Measurements from ENCODE around the gene PRKAG1. TPM values are rescaled to one million over a fixed set of nuclear protein-coding genes. Genes with fewer than 3 reads are reported as not detected.

The PRKAG1 gene
- total and polyA plus RNA-seq, 10 of the 15 experiments (the other 5 are each of a cell fraction or from before 2014, with no cell fraction given) = 44.5 to 91.6 (median 60.9) TPM

- ChIA-PET SMC1A (ENCODE audit: uncharacterized antibody, unreplicated experiment) (interaction anchor here (0.7 to 3.7 kb wide), 13 partner anchors 10 to 103 kb away, joined by 3 to 18 read pairs (median 4); partner anchors contain the start of genes FKBP11, RND1 and WNT10B), RAD21 (ENCODE audit: unreplicated experiment) (interaction anchor here (0.6 to 4.6 kb wide), 12 partner anchors 8 to 104 kb away, joined by 3 to 35 read pairs (median 4); partner anchors contain the start of genes DDX23, FKBP11, WNT1 and WNT10B), CTCF (interaction anchor here (0.9 to 3.6 kb wide), 16 partner anchors 11 to 142 kb away, joined by 3 to 39 read pairs (median 6); partner anchors contain the start of genes DDX23, FKBP11 and WNT1), POLR2A (interaction anchor here (0.6 to 8.1 kb wide), 15 partner anchors 11 to 646 kb away, joined by 3 to 86 read pairs (median 5); partner anchors contain the start of genes DDX23, FKBP11, KANSL2 and WNT1)
- Histone ChIP-seq H3K79me2 (ENCODE audit: control insufficient read depth, insufficient read depth, low read length) (peaks cover 50% of the 10 kb centered on the region), H3K36me3 (ENCODE audit: control insufficient read depth in 2 of 2, insufficient read depth in 2 of 2, low read length in 1 of 2) (peaks cover 2 to 3% of the 10 kb centered on the region in 2 experiments; a peak in 3 of 4 replicates), H3K27ac (ENCODE audit: control insufficient read depth, insufficient read depth) (peak overlapping the region; percentile 62), H3K4me2 (ENCODE audit: control insufficient read depth, insufficient read depth) (peak overlapping the region; percentile 89), H3K9me3 (replicated peaks; ENCODE audit: control insufficient read depth, insufficient read depth, low read length) (no peaks in the 10 kb centered on the region), H2AFZ (ENCODE audit: control insufficient read depth, low read depth, low read length) (peak overlapping the region; percentile 76), H3K4me3 (peak overlapping the region; percentile 95), H4K20me1 (ENCODE audit: control insufficient read depth, insufficient read depth) (no peaks in the 10 kb centered on the region), H3K9ac (ENCODE audit: control insufficient read depth, insufficient read depth, low read length) (peak overlapping the region; percentile 75), H3K4me1 (ENCODE audit: control insufficient read depth, insufficient read depth, low read length) (peaks cover 14% of the 10 kb centered on the region), H3K27me3 (replicated peaks in 1 of 2; ENCODE audit: control insufficient read depth in 2 of 2, insufficient read depth in 2 of 2, low read length in 1 of 2) (no peaks in the 10 kb centered on the region; a peak in 1 of 4 replicates)
- no TSS peak for BruUV-seq (replicated peaks)
- no peak for FAIRE-seq
- DNase-seq (ENCODE audit: low read depth, low spot score) = peak; percentile 59
- peak; percentile 54 for ATAC-seq
- in situ Hi-C loops (cut with MboI) = no loop called here
- intact Hi-C loops (cut with micrococcal nuclease; ENCODE audit: unreplicated experiment) = no loop called here
- whole genome bisulfite sequencing (ENCODE audit: insufficient coverage, insufficient replicate concordance, low lambda C conversion rate, missing lambda C conversion rate) = 1% methylated on average over 29 of the region's 29 CpGs
- no peak for TF ChIP-seq BCLAF1 (IDR thresholded peaks at IDR 0.05)
- TF ChIP-seq YY1 (IDR thresholded peaks at IDR 0.05; ENCODE audit: low read depth, low read length) = 0 out of 2 replicates have a peak, but pooled peaks have one; percentile 2
- TF ChIP-seq ZZZ3 (IDR thresholded peaks at IDR 0.05; ENCODE audit: control insufficient read depth, insufficient read length, low read depth) = no peak
- TF ChIP-seq EP300 (IDR thresholded peaks at IDR 0.05; ENCODE audit: borderline replicate concordance in 1 of 2, control insufficient read depth in 1 of 2, low read depth in 2 of 2, low read length in 2 of 2) = no peak
- no peak for TF ChIP-seq SREBF2 (IDR thresholded peaks at IDR 0.05; ENCODE audit: low read length)
- TF ChIP-seq SRF (IDR thresholded peaks at IDR 0.05; ENCODE audit: low read depth in 2 of 2, low read length in 2 of 2) = no peak
- no peak for TF ChIP-seq BMI1 (IDR thresholded peaks at IDR 0.05; ENCODE audit: borderline replicate concordance)
- peak; percentile 71 to 75 for TF ChIP-seq IKZF2 (IDR thresholded peaks at IDR 0.05)
- TF ChIP-seq, protein P1, sequence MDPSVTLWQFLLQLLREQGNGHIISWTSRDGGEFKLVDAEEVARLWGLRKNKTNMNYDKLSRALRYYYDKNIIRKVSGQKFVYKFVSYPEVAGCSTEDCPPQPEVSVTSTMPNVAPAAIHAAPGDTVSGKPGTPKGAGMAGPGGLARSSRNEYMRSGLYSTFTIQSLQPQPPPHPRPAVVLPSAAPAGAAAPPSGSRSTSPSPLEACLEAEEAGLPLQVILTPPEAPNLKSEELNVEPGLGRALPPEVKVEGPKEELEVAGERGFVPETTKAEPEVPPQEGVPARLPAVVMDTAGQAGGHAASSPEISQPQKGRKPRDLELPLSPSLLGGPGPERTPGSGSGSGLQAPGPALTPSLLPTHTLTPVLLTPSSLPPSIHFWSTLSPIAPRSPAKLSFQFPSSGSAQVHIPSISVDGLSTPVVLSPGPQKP (IDR thresholded peaks at IDR 0.05; ENCODE audit: low read depth, low read length) = no peak
- TF ChIP-seq POLR2A (IDR thresholded peaks at IDR 0.05; ENCODE audit: low read depth, low read length) = no peak
- TF ChIP-seq YBX1 (IDR thresholded peaks at IDR 0.05) = no peak
- TF ChIP-seq IKZF1 (conservative IDR thresholded peaks at IDR 0.05) = peak; percentile 29
- TF ChIP-seq RUNX3 (IDR thresholded peaks at IDR 0.05; ENCODE audit: low read length) = peak; percentile 63
- TF ChIP-seq CBFB (IDR thresholded peaks at IDR 0.05; ENCODE audit: low read depth) = no peak
- TF ChIP-seq EED (IDR thresholded peaks at IDR 0.05; ENCODE audit: low read depth) = peak; percentile 28; the same call in 1 of the 2 replicates
- TF ChIP-seq NR2F1 (conservative IDR thresholded peaks at IDR 0.05) = 0 out of 2 replicates have a peak, but pooled peaks have one; percentile 21
- TF ChIP-seq EGR1 (IDR thresholded peaks at IDR 0.05; ENCODE audit: borderline replicate concordance in 1 of 2, low read depth in 2 of 2, low read length in 2 of 2) = peak in 1 of 2 experiments; percentile 63; a peak in 2 of 3 replicates
- TF ChIP-seq, protein P2, sequence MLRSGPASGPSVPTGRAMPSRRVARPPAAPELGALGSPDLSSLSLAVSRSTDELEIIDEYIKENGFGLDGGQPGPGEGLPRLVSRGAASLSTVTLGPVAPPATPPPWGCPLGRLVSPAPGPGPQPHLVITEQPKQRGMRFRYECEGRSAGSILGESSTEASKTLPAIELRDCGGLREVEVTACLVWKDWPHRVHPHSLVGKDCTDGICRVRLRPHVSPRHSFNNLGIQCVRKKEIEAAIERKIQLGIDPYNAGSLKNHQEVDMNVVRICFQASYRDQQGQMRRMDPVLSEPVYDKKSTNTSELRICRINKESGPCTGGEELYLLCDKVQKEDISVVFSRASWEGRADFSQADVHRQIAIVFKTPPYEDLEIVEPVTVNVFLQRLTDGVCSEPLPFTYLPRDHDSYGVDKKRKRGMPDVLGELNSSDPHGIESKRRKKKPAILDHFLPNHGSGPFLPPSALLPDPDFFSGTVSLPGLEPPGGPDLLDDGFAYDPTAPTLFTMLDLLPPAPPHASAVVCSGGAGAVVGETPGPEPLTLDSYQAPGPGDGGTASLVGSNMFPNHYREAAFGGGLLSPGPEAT (IDR thresholded peaks at IDR 0.05; ENCODE audit: low read depth) = peak; percentile 24; the same call in 1 of the 2 replicates
Observed at GRCh38 chr12:48956279-48957140, 62.1 kb downstream of the PRKAG1 start.

Data from GM12878 (cell line).